H1 (cell line): Measurements from ENCODE around the gene TSR1. TPM values are rescaled to one million over a fixed set of nuclear protein-coding genes. Genes with fewer than 3 reads are reported as not detected.

Source experiments
- CTCF ChIA-PET: fragments of 300-600 bp; sonication (Branson Sonifier 250); formaldehyde crosslinking; loops from one replicate; lab custom pipeline; 2021; ENCODE audit not compliant: partially characterized antibody; lab: Charles Lee
- POLR2A ChIA-PET: fragments of 300-600 bp; sonication (Branson Sonifier 250); formaldehyde crosslinking; loops from one replicate; lab custom pipeline; 2021; ENCODE audit warnings: inconsistent platforms; ENCODE audit not compliant: partially characterized antibody; lab: Charles Lee
- DNase-seq, 2 experiments: peaks; one replicate each; pipeline versions ENCODE4 v3.0.0 to v3.0.0-alpha.2; 2010 to 2022; ENCODE audit warnings: low spot score in 2 of 2, low read depth in 1 of 2, mixed read lengths in 1 of 2
- FAIRE-seq: peaks from 2 replicates; lab custom pipeline; 2011; peaks lifted over from hg19 to GRCh38; lab: Jason Lieb, UNC
- H2AFZ ChIP-seq: 2 replicates; pipeline ENCODE4 v1.8.1; 2012; ENCODE audit warnings: low read length, inconsistent platforms
- H2AK5ac ChIP-seq: 2 replicates; pipeline ENCODE4 v1.6.1; 2013; ENCODE audit warnings: low read depth, low read length
- H2BK120ac ChIP-seq: replicated peaks from 2 replicates; pipeline ENCODE3; 2013; ENCODE audit warnings: low read depth, low read length, inconsistent platforms
- H2BK12ac ChIP-seq: 2 replicates; pipeline ENCODE4 v1.6.1; 2013; ENCODE audit warnings: low read depth, low read length
- H2BK15ac ChIP-seq: 2 replicates; pipeline ENCODE4 v1.6.1; 2013; ENCODE audit warnings: low read length
- H2BK20ac ChIP-seq: 2 replicates; pipeline ENCODE4 v1.6.1; 2013; ENCODE audit warnings: low read length
- H2BK5ac ChIP-seq: 2 replicates; pipeline ENCODE4 v1.6.1; 2013; ENCODE audit warnings: low read depth, low read length
- H3K14ac ChIP-seq: 2 replicates; pipeline ENCODE4 v1.6.1; 2013; ENCODE audit warnings: inconsistent platforms; ENCODE audit not compliant: insufficient read length
- H3K18ac ChIP-seq: 2 replicates; pipeline ENCODE4 v1.6.1; 2013; ENCODE audit warnings: low read length; ENCODE audit errors: extremely low read depth
- H3K23ac ChIP-seq: 2 replicates; pipeline ENCODE4 v1.6.1; 2013; ENCODE audit warnings: inconsistent platforms; ENCODE audit not compliant: insufficient read length
- H3K23me2 ChIP-seq: 2 replicates; pipeline ENCODE4 v1.6.1; 2013; ENCODE audit warnings: low read depth, low read length
- H3K27ac ChIP-seq: 2 replicates; pipeline ENCODE4 v1.6.1; 2011; ENCODE audit warnings: low read depth, low read length, inconsistent platforms
- H3K27me3 ChIP-seq, 4 experiments: replicated peaks in 1 of 4; 1 replicate in 1 of 4; 2 replicates in 3 of 4; pipeline versions ENCODE4 v1.6.1 to v1.8.1; 2011 to 2013; ENCODE audit warnings: low read length in 3 of 4, mild to moderate bottlenecking in 3 of 4, inconsistent platforms in 2 of 4, mixed read lengths in 2 of 4, moderate library complexity in 1 of 4; ENCODE audit not compliant: control insufficient read depth in 3 of 4, insufficient read depth in 3 of 4; ENCODE audit errors: extremely low read depth in 1 of 4
- H3K36me3 ChIP-seq, 4 experiments: 2 replicates each; pipeline versions ENCODE4 v1.6.1 to v1.8.1; 2011 to 2013; ENCODE audit warnings: mild to moderate bottlenecking in 4 of 4, low read length in 3 of 4, moderate library complexity in 2 of 4, control low read depth in 1 of 4, inconsistent platforms in 1 of 4; ENCODE audit not compliant: insufficient read depth in 4 of 4, control insufficient read depth in 2 of 4
- H3K4ac ChIP-seq: replicated peaks from 2 replicates; pipeline ENCODE3; 2013; ENCODE audit warnings: low read length, low read depth, mixed read lengths, inconsistent platforms; ENCODE audit not compliant: insufficient read length
- H3K4me1 ChIP-seq, 4 experiments: replicated peaks in 1 of 4; 1 replicate in 1 of 4; 2 replicates in 3 of 4; pipeline versions ENCODE4 v1.6.1 to v1.8.1; 2011 to 2013; ENCODE audit warnings: low read length in 3 of 4, inconsistent platforms in 2 of 4, mixed read lengths in 1 of 4; ENCODE audit not compliant: insufficient read depth in 4 of 4, control insufficient read depth in 3 of 4
- H3K4me2 ChIP-seq, 2 experiments: 2 replicates each; pipeline versions ENCODE4 v1.6.1 to v1.8.1; 2011 to 2013; ENCODE audit warnings: low read depth in 2 of 2, low read length in 2 of 2, control low read depth in 1 of 2, inconsistent platforms in 1 of 2, mild to moderate bottlenecking in 1 of 2; ENCODE audit not compliant: insufficient read depth in 1 of 2
- H3K4me3 ChIP-seq, 4 experiments: fragments of 200-600, 300-600 bp in 1 of 4; sonication (generic), shearing (Covaris generic), sonication (Bioruptor Twin) in 1 of 4; 2 replicates each; pipeline versions ENCODE4 v1.5.1 to v1.8.1; 2011 to 2016; ENCODE audit warnings: low read length in 4 of 4, low read depth in 3 of 4, control low read depth in 2 of 4, inconsistent platforms in 2 of 4, mild to moderate bottlenecking in 2 of 4, mixed read lengths in 1 of 4, moderate library complexity in 1 of 4; ENCODE audit not compliant: insufficient read depth in 2 of 4; ENCODE audit errors: extremely low read depth in 1 of 4
- H3K56ac ChIP-seq: replicated peaks from 2 replicates; pipeline ENCODE3; 2013; ENCODE audit warnings: low read depth, mild to moderate bottlenecking, mixed read lengths, low read length, inconsistent platforms; ENCODE audit not compliant: insufficient read length
- H3K79me1 ChIP-seq: 2 replicates; pipeline ENCODE4 v1.6.1; 2013; ENCODE audit warnings: low read depth, low read length, control low read depth
- H3K79me2 ChIP-seq, 2 experiments: 2 replicates each; pipeline versions ENCODE4 v1.6.1 to v1.8.1; 2012 to 2013; ENCODE audit warnings: low read length in 2 of 2, mild to moderate bottlenecking in 2 of 2, inconsistent platforms in 1 of 2; ENCODE audit not compliant: insufficient read depth in 2 of 2, control insufficient read depth in 1 of 2
- H3K9ac ChIP-seq, 4 experiments: replicated peaks in 1 of 4; 1 replicate in 1 of 4; 2 replicates in 3 of 4; pipeline versions ENCODE4 v1.6.1 to v1.8.1; 2011 to 2013; ENCODE audit warnings: low read depth in 3 of 4, low read length in 3 of 4, control low read depth in 2 of 4, mild to moderate bottlenecking in 2 of 4, moderate library complexity in 2 of 4, inconsistent platforms in 1 of 4; ENCODE audit errors: extremely low read depth in 1 of 4
- H3K9me3 ChIP-seq, 2 experiments: 2 replicates each; pipeline versions ENCODE4 v1.6.1 to v1.8.1; 2012 to 2013; ENCODE audit warnings: mild to moderate bottlenecking in 2 of 2, moderate library complexity in 2 of 2, control low read depth in 1 of 2, inconsistent platforms in 1 of 2, low read depth in 1 of 2, low read length in 1 of 2, mixed read lengths in 1 of 2; ENCODE audit not compliant: insufficient read depth in 2 of 2
- H4K20me1 ChIP-seq, 2 experiments: replicated peaks in 1 of 2; 2 replicates each; pipeline versions ENCODE3 to v1.8.1; 2011 to 2013; ENCODE audit warnings: inconsistent platforms in 2 of 2, low read length in 2 of 2, mild to moderate bottlenecking in 1 of 2; ENCODE audit not compliant: insufficient read depth in 2 of 2, control insufficient read depth in 1 of 2
- H4K5ac ChIP-seq: 2 replicates; pipeline ENCODE4 v1.6.1; 2013; ENCODE audit warnings: low read length, low read depth, mixed read lengths, inconsistent platforms; ENCODE audit not compliant: insufficient read length
- H4K8ac ChIP-seq: 2 replicates; pipeline ENCODE4 v1.8.0; 2013; ENCODE audit warnings: mild to moderate bottlenecking, moderate library complexity, low read length, inconsistent platforms; ENCODE audit not compliant: insufficient read depth; ENCODE audit errors: extremely low read depth
- H4K91ac ChIP-seq: replicated peaks from 2 replicates; pipeline ENCODE3; 2013; ENCODE audit warnings: low read length, mixed read lengths, inconsistent platforms; ENCODE audit not compliant: insufficient read length
- ASH2L ChIP-seq: fragments of 200-600, 300-600 bp; sonication (generic); IDR thresholded peaks from one replicate; pipeline ENCODE4 v1.7.1; 2017; ENCODE audit warnings: low read length
- BRCA1 ChIP-seq: IDR thresholded peaks from 2 replicates; pipeline ENCODE4 v1.6.1; 2012; ENCODE audit warnings: low read depth, low read length, improper control_type of control experiment
- JUND ChIP-seq: IDR thresholded peaks from 2 replicates; pipeline ENCODE4 v1.6.1; 2011; ENCODE audit warnings: mild to moderate bottlenecking, improper control_type of control experiment, low read length
- USF2 ChIP-seq: IDR thresholded peaks from 2 replicates; pipeline ENCODE4 v1.6.1; 2011; ENCODE audit warnings: low read length, improper control_type of control experiment
- WGBS, 2 experiments: shearing (Covaris generic) in 1 of 2; methylation state at CpG; one replicate each; pipeline versions ENCODE4 v1.1.6 to v1.1.7; 2013 to 2015; ENCODE audit warnings: low lambda C conversion rate in 2 of 2, mixed read lengths in 2 of 2, inconsistent platforms in 1 of 2, low coverage in 1 of 2, missing lambda C conversion rate in 1 of 2; ENCODE audit not compliant: insufficient replicate concordance in 2 of 2, insufficient coverage in 1 of 2, insufficient read length in 1 of 2; ENCODE audit errors: extremely low coverage in 1 of 2, missing lambda C conversion rate in 1 of 2; 5-methylcytosine and 5-hydroxymethylcytosine counted together
- polyA plus RNA-seq, 7 experiments: library from polyadenylated mRNA; depleted of rRNA in 3 of 7; stranded (reverse) in 5 of 7; unstranded in 2 of 7; fragments of >200 nt in 5 of 7; fragments of 200-250 nt in 2 of 7; gene quantifications; 1 replicate in 5 of 7; 2 replicates in 1 of 7; 4 replicates in 1 of 7; pipeline versions ENCODE4 v1.2.1 to v1.2.3, GENCODE V29; 2011 to 2013; ENCODE audit warnings: missing spikeins in 2 of 7, mixed read lengths in 2 of 7
- total RNA-seq: library from RNA; stranded (reverse); fragmentation: NEBNext Ultra II Directional; extraction: Animal tissue kit (Norgen Biotek cat#: 25700); gene quantifications from 2 replicates; pipeline ENCODE4 v1.2.1, GENCODE V29; 2021
- TF ChIP-seq, protein P1 (sequence below): IDR thresholded peaks from 2 replicates; pipeline ENCODE4 v1.6.1; 2012; ENCODE audit warnings: low read length, inconsistent platforms

The TSR1 gene
- total and polyA plus RNA-seq, 2 of the 8 experiments (the other 6 are each of a cell fraction or from before 2014, with no cell fraction given): 14.5 to 69.7 TPM

GRCh38 chr17:2372681-2373080 lies 36.4 kb upstream of the TSR1 start:
- no peak for FAIRE-seq
- Histone ChIP-seq H2BK5ac (no peak overlapping the region), H2BK12ac (no peak overlapping the region), H3K27ac (no peak overlapping the region; the same call in 1 of the 2 replicates), H4K5ac (no peak overlapping the region), H3K9ac (no peak overlapping the region), H3K4me3 (no peak overlapping the region), H3K4me1 (peaks cover 0 to 12% (median 5%) of the 10 kb centered on the region in 4 experiments; a peak in 3 of 7 replicates), H3K18ac (no peak overlapping the region)
- CTCF ChIA-PET: interaction anchor here (1.0 to 13.4 kb wide), 5 partner anchors 11 to 43 kb away, joined by 3 to 209 read pairs (median 6); no protein-coding TSS in a partner anchor
- TF ChIP-seq JUND (no peak), USF2 (no peak), BRCA1 (no peak), ASH2L (no peak)
- TF ChIP-seq, protein P1, sequence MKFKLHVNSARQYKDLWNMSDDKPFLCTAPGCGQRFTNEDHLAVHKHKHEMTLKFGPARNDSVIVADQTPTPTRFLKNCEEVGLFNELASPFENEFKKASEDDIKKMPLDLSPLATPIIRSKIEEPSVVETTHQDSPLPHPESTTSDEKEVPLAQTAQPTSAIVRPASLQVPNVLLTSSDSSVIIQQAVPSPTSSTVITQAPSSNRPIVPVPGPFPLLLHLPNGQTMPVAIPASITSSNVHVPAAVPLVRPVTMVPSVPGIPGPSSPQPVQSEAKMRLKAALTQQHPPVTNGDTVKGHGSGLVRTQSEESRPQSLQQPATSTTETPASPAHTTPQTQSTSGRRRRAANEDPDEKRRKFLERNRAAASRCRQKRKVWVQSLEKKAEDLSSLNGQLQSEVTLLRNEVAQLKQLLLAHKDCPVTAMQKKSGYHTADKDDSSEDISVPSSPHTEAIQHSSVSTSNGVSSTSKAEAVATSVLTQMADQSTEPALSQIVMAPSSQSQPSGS: no peak
- TF ChIP-seq, all 59 proteins: peak for 0
- Histone ChIP-seq H3K36me3 (peaks cover 2 to 13% (median 8%) of the 10 kb centered on the region in 4 experiments; a peak in 5 of 8 replicates), H3K56ac (no peak overlapping the region), H2BK120ac (no peak overlapping the region), H4K8ac (no peak overlapping the region), H2AFZ (no peak overlapping the region), H3K23me2 (no peaks in the 10 kb centered on the region), H3K4ac (no peak overlapping the region), H2BK20ac (no peak overlapping the region), H3K27me3 (no peaks in the 10 kb centered on the region), H3K9me3 (no peaks in the 10 kb centered on the region), H3K23ac (no peak overlapping the region), H4K20me1 (peaks cover 2 to 3% of the 10 kb centered on the region in 2 experiments), H2AK5ac (no peak overlapping the region), H3K79me2 (no peaks in the 10 kb centered on the region), H4K91ac (no peak overlapping the region), H3K79me1 (no peaks in the 10 kb centered on the region), H2BK15ac (no peak overlapping the region), H3K4me2 (no peak overlapping the region), H3K14ac (no peak overlapping the region)
- 92% methylated on average over 16 of the region's 16 CpGs; no CpG with 5 or more reads in 1 of the 2 experiments for WGBS, 2 experiments
- POLR2A ChIA-PET: interaction anchor here (0.5 to 2.3 kb wide), 3 partner anchors 9 to 281 kb away, joined by 3 to 12 read pairs (median 3); no protein-coding TSS in a partner anchor
- no peak for DNase-seq
